Adrenal gland (tissue), 12 donors: ENCODE measurements around the gene ANKRD66. TPM values are rescaled to one million over a fixed set of nuclear protein-coding genes. Genes with fewer than 3 reads are reported as not detected.

Source experiments
- DNase-seq, 7 donors: peaks; one replicate each; pipeline ENCODE4 v3.0.0-alpha.2; 2019 to 2020
- H3K27ac ChIP-seq, 5 donors: fragments of 200-600 bp; sonication (generic) in 4 of 5; 1 replicate in 3 of 5; 2 replicates in 2 of 5; pipeline versions ENCODE4 v1.5.1 to v1.8.0; 2016 to 2020; ENCODE audit warnings: mild to moderate bottlenecking in 1 of 5
- H3K27me3 ChIP-seq: fragments of 200-600 bp; 2 replicates; pipeline ENCODE4 v1.8.0; 2021
- H3K36me3 ChIP-seq, 2 donors: fragments of 200-600 bp; replicated peaks in 1 of 2; 1 replicate in 1 of 2; 2 replicates in 1 of 2; pipeline versions ENCODE4 v1.5.1 to v1.8.0; 2018 to 2022
- H3K4me1 ChIP-seq, 2 donors: fragments of 200-600 bp; replicated peaks in 1 of 2; 1 replicate in 1 of 2; 2 replicates in 1 of 2; pipeline versions ENCODE4 v1.5.1 to v1.8.0; 2018 to 2021
- H3K4me3 ChIP-seq, 4 donors: fragments of 200-600 bp; sonication (generic) in 3 of 4; one replicate each; pipeline ENCODE4 v1.5.1; 2016 to 2018
- H3K9me3 ChIP-seq, 3 donors: fragments of 200-600 bp; sonication (generic) in 1 of 3; replicated peaks in 1 of 3; 1 replicate in 2 of 3; 2 replicates in 1 of 3; pipeline versions ENCODE4 v1.5.1 to v1.8.0; 2016 to 2021
- CTCF ChIP-seq, 6 experiments: fragments of 450-650 bp in 4 of 6; fragments of 200-600 bp in 2 of 6; sonication (generic) in 1 of 6; IDR thresholded peaks; 1 replicate in 5 of 6; 2 replicates in 1 of 6; pipeline versions ENCODE4 v1.5.1 to v1.8.0; 2016 to 2021; ENCODE audit warnings: antibody characterized with exemption in 6 of 6, mild to moderate bottlenecking in 2 of 6, moderate library complexity in 1 of 6
- POLR2A ChIP-seq, 2 donors: fragments of 450-650 bp; IDR thresholded peaks; one replicate each; pipeline ENCODE4 v1.6.1; 2017; ENCODE audit warnings: antibody characterized with exemption in 2 of 2, mild to moderate bottlenecking in 2 of 2, moderate library complexity in 1 of 2
- WGBS, 4 donors: extraction: QIAGEN DNeasy Blood & Tissue Kit in 2 of 4; methylation state at CpG; one replicate each; pipeline versions ENCODE4 v1.1.5 to v1.1.7; 2013 to 2017; 5-methylcytosine and 5-hydroxymethylcytosine counted together
- intact Hi-C, 2 donors: fragments of 100-400 bp; cut with DNase I; formaldehyde crosslinking; loops; one replicate each; pipeline versions ENCODE4 v1.14.1 to v1.15.0; 2022 to 2023
- polyA plus RNA-seq, 3 donors: library from polyadenylated mRNA; stranded (reverse); fragments of 200-250 nt in 2 of 3; fragments of 350-450 nt in 1 of 3; fragmentation: Illumina TruSeq in 1 of 3; extraction: RNeasy Lipid Tissue Mini Kit (QIAGEN cat#74804) in 1 of 3; gene quantifications; one replicate each; pipeline ENCODE4 v1.2.3, GENCODE V29; 2013 to 2014
- total RNA-seq, 9 donors: library from RNA; depleted of rRNA in 4 of 9; stranded (reverse); fragments of >200 nt in 4 of 9; fragments of 120-200 nt in 1 of 9; fragmentation: NEBNext Ultra II Directional in 1 of 9; extraction: Animal tissue kit (Norgen Biotek cat#: 25700) in 1 of 9; gene quantifications; one replicate each; pipeline versions ENCODE4 v1.1.0 to v1.2.4, GENCODE V29; 2013 to 2023
- donor health status: healthy with polysubstance abuse.
- donor health status: Bipolar disorder and iron deficiency.
- donor health status: DM: yes; HTN: yes; CAD: no.
- donor health status: DM: no; HTN: no; CAD: no.
- donor health status: DM: no; HTN: no; CAD: no.
- donor health status: DM: yes; HTN: yes; CAD: no.

Gene ANKRD66
- total and polyA plus RNA-seq, 12 donors, result not detected

- H3K36me3 ChIP-seq, result no peaks in the 10 kb centered on the region
- no peaks in the 10 kb centered on the region for H3K27me3 ChIP-seq
- 39 to 46% (median 41%) methylated on average over 5 of the region's 5 CpGs for WGBS, 4 donors
- no peaks in the 10 kb centered on the region for H3K9me3 ChIP-seq
- no peaks in the 10 kb centered on the region for H3K4me1 ChIP-seq
- TF ChIP-seq CTCF (IDR thresholded peaks at IDR 0.05), result no peak
- TF ChIP-seq POLR2A (IDR thresholded peaks at IDR 0.05), result no peak
- intact Hi-C loops, result no loop called here
- no peak overlapping the region for H3K4me3 ChIP-seq
- no peak for DNase-seq
- no peak overlapping the region for H3K27ac ChIP-seq
Measured at GRCh38 chr6:46796848-46797580, 50.3 kb downstream of the ANKRD66 start.

GRCh38 chr6:46799657-46800056, 52.9 kb downstream of the ANKRD66 start:
- Histone ChIP-seq H3K4me1 (no peaks in the 10 kb centered on the region), H3K4me3 (no peak overlapping the region), H3K27me3 (no peaks in the 10 kb centered on the region), H3K36me3 (no peaks in the 10 kb centered on the region), H3K27ac (no peak overlapping the region), H3K9me3 (no peaks in the 10 kb centered on the region)
- WGBS, 4 donors, result 73 to 86% (median 78%) methylated on average over 1 of the region's 1 CpG
- TF ChIP-seq POLR2A (IDR thresholded peaks at IDR 0.05), result no peak
- TF ChIP-seq CTCF (IDR thresholded peaks at IDR 0.05), result no peak
- no peak for DNase-seq
- intact Hi-C loops, result no loop called here

- WGBS, 4 donors, result 43 to 49% (median 47%) methylated on average over 1 of the region's 1 CpG
- DNase-seq, result no peak
Measured at GRCh38 chr6:46808806-46809205, 62.1 kb downstream of the ANKRD66 start.

More at GRCh38 chr6:46808806-46809205, 62.1 kb downstream of the ANKRD66 start:
- TF ChIP-seq POLR2A (IDR thresholded peaks at IDR 0.05) (no peak), CTCF (IDR thresholded peaks at IDR 0.05) (no peak)
- H3K4me3 ChIP-seq, result no peak overlapping the region
- H3K4me1 ChIP-seq, result no peaks in the 10 kb centered on the region
- no peaks in the 10 kb centered on the region for H3K27me3 ChIP-seq
- intact Hi-C loops, result no loop called here
- no peaks in the 10 kb centered on the region for H3K9me3 ChIP-seq
- H3K27ac ChIP-seq, result no peak overlapping the region
- no peaks in the 10 kb centered on the region for H3K36me3 ChIP-seq

Other genes with a start within 250 kb of the ANKRD66 start
- gene CYP39A1, start 94.1 kb upstream of the ANKRD66 start, total RNA-seq, result 10 to 100 TPM in 1 of 9 donors, 1 to 10 TPM in 7, under 1 TPM in 1; 0.63 to 11.3 (median 4.7) TPM
- gene CYP39A1, start 94.1 kb upstream of the ANKRD66 start, polyA plus RNA-seq, result 1 to 10 TPM; 2.7 to 3.2 (median 2.9) TPM
- 10 to 100 TPM in 5 of 9 donors, 1 to 10 TPM in 4; 3.1 to 41.0 (median 16.7) TPM for gene SLC25A27, start 94.0 kb upstream of the ANKRD66 start, total RNA-seq
- 10 to 100 TPM; 11.4 to 99.7 (median 57.2) TPM for gene SLC25A27, start 94.0 kb upstream of the ANKRD66 start, polyA plus RNA-seq
- gene TDRD6, start 59.0 kb upstream of the ANKRD66 start, total RNA-seq, result 1 to 10 TPM in 1 of 9 donors, under 1 TPM in 8; 0.18 to 1.7 (median 0.50) TPM
- gene TDRD6, start 59.0 kb upstream of the ANKRD66 start, polyA plus RNA-seq, result 1 to 10 TPM in 2 of 3 donors, under 1 TPM in 1; 0.66 to 1.3 (median 1.3) TPM
- 1 to 10 TPM in 8 of 9 donors, under 1 TPM in 1; 0.91 to 5.5 (median 3.9) TPM for gene PLA2G7, start 11.6 kb upstream of the ANKRD66 start, total RNA-seq
- 10 to 100 TPM in 1 of 3 donors, 1 to 10 TPM in 2; 2.8 to 25.8 (median 8.9) TPM for gene PLA2G7, start 11.6 kb upstream of the ANKRD66 start, polyA plus RNA-seq
- not detected for gene MEP1A, start 46.5 kb downstream of the ANKRD66 start, total RNA-seq
- gene MEP1A, start 46.5 kb downstream of the ANKRD66 start, polyA plus RNA-seq, result under 1 TPM in 2 of 3 donors, not detected in 1; 0.03 to 0.05 TPM
- 10 to 100 TPM; 38.3 to 98.5 (median 40.6) TPM for gene ADGRF5, start 175.0 kb downstream of the ANKRD66 start, total RNA-seq
- gene ADGRF5, start 175.0 kb downstream of the ANKRD66 start, polyA plus RNA-seq, result 10 to 100 TPM; 13.3 to 30.7 (median 18.5) TPM